Liver (tissue), 9 donors: Measurements from ENCODE around the gene GTF2H3. TPM values are rescaled to one million over a fixed set of nuclear protein-coding genes. Genes with fewer than 3 reads are reported as not detected.

ENCODE experiments used
- DNase-seq: peaks from one replicate; pipeline ENCODE4 v3.0.0-alpha.2; 2017; ENCODE audit warnings: low spot score
- H3K27ac ChIP-seq, 2 donors: one replicate each; pipeline ENCODE4 v1.7.0; 2013; ENCODE audit warnings: inconsistent platforms in 2 of 2, low read length in 2 of 2, control low read depth in 1 of 2, low read depth in 1 of 2, mild to moderate bottlenecking in 1 of 2
- H3K27me3 ChIP-seq, 4 donors: one replicate each; pipeline versions ENCODE4 v1.6.1 to v1.7.0; 2013; ENCODE audit warnings: low read length in 3 of 4, inconsistent platforms in 1 of 4, mild to moderate bottlenecking in 1 of 4, moderate library complexity in 1 of 4; ENCODE audit not compliant: control insufficient read depth in 4 of 4, insufficient read depth in 4 of 4
- H3K36me3 ChIP-seq, 4 donors: one replicate each; pipeline versions ENCODE4 v1.6.1 to v1.7.0; 2013; ENCODE audit warnings: low read length in 3 of 4, mild to moderate bottlenecking in 3 of 4, low read depth in 1 of 4, moderate library complexity in 1 of 4; ENCODE audit not compliant: control insufficient read depth in 4 of 4, insufficient read depth in 3 of 4
- H3K4me1 ChIP-seq, 4 donors: one replicate each; pipeline versions ENCODE4 v1.6.1 to v1.7.0; 2013; ENCODE audit warnings: low read length in 3 of 4, mild to moderate bottlenecking in 3 of 4, moderate library complexity in 1 of 4; ENCODE audit not compliant: control insufficient read depth in 4 of 4, insufficient read depth in 4 of 4
- H3K4me3 ChIP-seq, 3 donors: one replicate each; pipeline versions ENCODE4 v1.6.1 to v1.7.0; 2013; ENCODE audit warnings: low read length in 3 of 3, control low read depth in 1 of 3, low read depth in 1 of 3, mild to moderate bottlenecking in 1 of 3
- H3K9ac ChIP-seq, 2 donors: one replicate each; pipeline ENCODE4 v1.7.0; 2013; ENCODE audit warnings: low read length in 2 of 2, mild to moderate bottlenecking in 2 of 2, moderate library complexity in 2 of 2, control low read depth in 1 of 2, low read depth in 1 of 2
- H3K9me3 ChIP-seq, 4 donors: one replicate each; pipeline versions ENCODE4 v1.6.1 to v1.7.0; 2013; ENCODE audit warnings: low read length in 3 of 4; ENCODE audit not compliant: control insufficient read depth in 4 of 4
- ATF3 ChIP-seq: IDR thresholded peaks from 2 replicates; pipeline ENCODE4 v1.6.1; 2016; ENCODE audit warnings: antibody characterized with exemption
- EGR1 ChIP-seq, 2 donors: IDR thresholded peaks; 2 replicates each; pipeline ENCODE4 v1.6.1; 2016 to 2018; ENCODE audit warnings: antibody characterized with exemption in 2 of 2, low read depth in 2 of 2
- FOXA1 ChIP-seq: IDR thresholded peaks from 2 replicates; pipeline ENCODE4 v1.6.1; 2016; ENCODE audit warnings: antibody characterized with exemption
- FOXA2 ChIP-seq: IDR thresholded peaks from 2 replicates; pipeline ENCODE4 v1.6.1; 2016; ENCODE audit warnings: antibody characterized with exemption
- HNF4A ChIP-seq, 2 donors: conservative IDR thresholded peaks; 2 replicates each; pipeline ENCODE4 v1.6.1; 2016; ENCODE audit warnings: antibody characterized with exemption in 2 of 2, mild to moderate bottlenecking in 2 of 2
- HNF4G ChIP-seq: IDR thresholded peaks from 2 replicates; pipeline ENCODE4 v1.6.1; 2016; ENCODE audit warnings: antibody characterized with exemption
- JUND ChIP-seq, 2 donors: IDR thresholded peaks; 2 replicates each; pipeline ENCODE4 v1.6.1; 2016; ENCODE audit warnings: antibody characterized with exemption in 2 of 2
- NR2F2 ChIP-seq: IDR thresholded peaks from 2 replicates; pipeline ENCODE4 v1.6.1; 2016; ENCODE audit warnings: antibody characterized with exemption
- RAD21 ChIP-seq, 2 donors: IDR thresholded peaks; 2 replicates each; pipeline ENCODE4 v1.6.1; 2016; ENCODE audit warnings: antibody characterized with exemption in 2 of 2, mild to moderate bottlenecking in 2 of 2
- REST ChIP-seq: IDR thresholded peaks from 2 replicates; pipeline ENCODE4 v1.6.1; 2016; ENCODE audit warnings: antibody characterized with exemption, mild to moderate bottlenecking
- RXRA ChIP-seq, 2 donors: IDR thresholded peaks; 2 replicates each; pipeline ENCODE4 v1.6.1; 2017 to 2018; ENCODE audit warnings: antibody characterized with exemption in 2 of 2, mild to moderate bottlenecking in 1 of 2
- SP1 ChIP-seq: IDR thresholded peaks from 2 replicates; pipeline ENCODE4 v1.6.1; 2018; ENCODE audit warnings: antibody characterized with exemption, mild to moderate bottlenecking
- TAF1 ChIP-seq: conservative IDR thresholded peaks from 2 replicates; pipeline ENCODE4 v1.6.1; 2016; ENCODE audit warnings: antibody characterized with exemption, mild to moderate bottlenecking
- YY1 ChIP-seq: IDR thresholded peaks from 2 replicates; pipeline ENCODE4 v1.6.1; 2016; ENCODE audit warnings: antibody characterized with exemption, mild to moderate bottlenecking
- WGBS: extraction: QIAGEN DNeasy Blood & Tissue Kit; methylation state at CpG from one replicate; pipeline ENCODE4 v1.1.7; 2013; 5-methylcytosine and 5-hydroxymethylcytosine counted together
- polyA plus RNA-seq, 2 donors: library from polyadenylated mRNA; stranded (reverse) in 1 of 2; unstranded in 1 of 2; fragments of 200-250 nt in 1 of 2; fragments of >200 nt in 1 of 2; fragmentation: Nextera tagmentation in 1 of 2; extraction: Ambion mirVana in 1 of 2; gene quantifications; one replicate each; pipeline versions ENCODE4 v1.2.1 to v1.2.3, GENCODE V29; 2013 to 2015
- total RNA-seq, 2 donors: library from RNA; depleted of rRNA; stranded (reverse); fragments of >200 nt; gene quantifications; one replicate each; pipeline ENCODE4 v1.2.3, GENCODE V29; 2014
- TF ChIP-seq, protein P1 (sequence below): IDR thresholded peaks from 2 replicates; pipeline ENCODE4 v1.6.1; 2016; ENCODE audit warnings: antibody characterized with exemption
- TF ChIP-seq, protein P2 (sequence below): IDR thresholded peaks from 2 replicates; pipeline ENCODE4 v1.6.1; 2016; ENCODE audit warnings: antibody characterized with exemption
- donor health status: healthy.
- donor health status: healthy.
- donor health status: healthy.
- donor health status: healthy.
- donor health status: healthy.

GTF2H3 gene
- total and polyA plus RNA-seq, 4 donors, result 5.8 to 18.3 (median 13.2) TPM

DNA sequence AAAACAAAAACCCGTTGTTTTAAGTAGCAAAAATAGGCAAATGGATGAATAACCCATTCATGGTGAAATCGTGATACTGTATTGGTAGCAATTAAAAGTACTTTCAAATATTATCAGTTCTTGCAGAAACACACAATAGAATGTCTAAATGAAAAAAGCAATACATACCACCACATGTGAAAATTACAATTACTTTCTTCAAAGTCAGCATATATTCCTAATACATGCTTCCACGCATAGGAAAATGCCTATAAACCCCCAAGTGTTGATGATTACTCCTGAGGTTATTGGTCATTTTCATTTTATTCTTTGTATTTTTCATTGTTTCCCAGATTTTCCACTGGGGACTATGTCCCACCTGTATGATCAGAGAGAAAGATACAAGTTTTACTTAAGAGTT, 16.5 kb upstream of the GTF2H3 start (continued):
- TF ChIP-seq, protein P1, sequence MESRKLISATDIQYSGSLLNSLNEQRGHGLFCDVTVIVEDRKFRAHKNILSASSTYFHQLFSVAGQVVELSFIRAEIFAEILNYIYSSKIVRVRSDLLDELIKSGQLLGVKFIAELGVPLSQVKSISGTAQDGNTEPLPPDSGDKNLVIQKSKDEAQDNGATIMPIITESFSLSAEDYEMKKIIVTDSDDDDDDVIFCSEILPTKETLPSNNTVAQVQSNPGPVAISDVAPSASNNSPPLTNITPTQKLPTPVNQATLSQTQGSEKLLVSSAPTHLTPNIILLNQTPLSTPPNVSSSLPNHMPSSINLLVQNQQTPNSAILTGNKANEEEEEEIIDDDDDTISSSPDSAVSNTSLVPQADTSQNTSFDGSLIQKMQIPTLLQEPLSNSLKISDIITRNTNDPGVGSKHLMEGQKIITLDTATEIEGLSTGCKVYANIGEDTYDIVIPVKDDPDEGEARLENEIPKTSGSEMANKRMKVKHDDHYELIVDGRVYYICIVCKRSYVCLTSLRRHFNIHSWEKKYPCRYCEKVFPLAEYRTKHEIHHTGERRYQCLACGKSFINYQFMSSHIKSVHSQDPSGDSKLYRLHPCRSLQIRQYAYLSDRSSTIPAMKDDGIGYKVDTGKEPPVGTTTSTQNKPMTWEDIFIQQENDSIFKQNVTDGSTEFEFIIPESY, result no peak
- TF ChIP-seq, protein P2, sequence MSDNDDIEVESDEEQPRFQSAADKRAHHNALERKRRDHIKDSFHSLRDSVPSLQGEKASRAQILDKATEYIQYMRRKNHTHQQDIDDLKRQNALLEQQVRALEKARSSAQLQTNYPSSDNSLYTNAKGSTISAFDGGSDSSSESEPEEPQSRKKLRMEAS, result no peak
- TF ChIP-seq YY1 (no peak), HNF4A (conservative IDR thresholded peaks at IDR 0.05) (no peak), HNF4G (no peak), EGR1 (IDR thresholded peaks at IDR 0.05; ENCODE audit: low read depth in 2 of 2) (no peak), FOXA2 (no peak)

DNA sequence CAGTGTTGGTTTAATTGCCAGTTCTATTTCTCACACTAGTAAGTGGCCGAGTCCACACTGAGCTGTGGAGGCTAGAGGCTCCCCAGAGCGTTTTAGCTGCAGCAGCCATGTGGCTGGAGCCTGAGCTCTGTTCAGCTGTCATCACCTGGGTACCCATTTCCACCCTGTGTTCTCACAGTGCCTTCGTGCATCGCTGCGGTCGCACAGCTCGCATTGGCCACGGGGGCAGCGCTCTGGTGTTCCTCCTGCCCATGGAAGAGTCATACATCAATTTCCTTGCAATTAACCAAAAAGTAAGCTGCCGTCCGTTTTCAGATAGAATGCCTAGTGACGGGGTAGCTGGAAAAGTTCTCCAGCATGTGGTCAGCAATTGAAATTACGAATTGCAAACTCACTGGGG, 16.0 kb upstream of the GTF2H3 start:
- H3K27ac ChIP-seq, result no peak overlapping the region
- peaks cover 29 to 86% (median 72%) of the 10 kb centered on the region in 4 donors for H3K36me3 ChIP-seq
- TF ChIP-seq SP1 (no peak), EGR1 (IDR thresholded peaks at IDR 0.05; ENCODE audit: low read depth in 2 of 2) (no peak), FOXA2 (no peak), ATF3 (no peak), HNF4A (conservative IDR thresholded peaks at IDR 0.05) (no peak), YY1 (no peak), REST (no peak), RXRA (IDR thresholded peaks at IDR 0.05) (no peak), FOXA1 (no peak), JUND (IDR thresholded peaks at IDR 0.05) (no peak), TAF1 (no peak), NR2F2 (no peak), RAD21 (IDR thresholded peaks at IDR 0.05) (no peak), HNF4G (no peak)
- TF ChIP-seq, protein P1, result no peak
- WGBS, result 97% methylated on average over 13 of the region's 13 CpGs
- H3K27me3 ChIP-seq, result no peaks in the 10 kb centered on the region
- no peak overlapping the region for H3K9ac ChIP-seq
- no peaks in the 10 kb centered on the region for H3K9me3 ChIP-seq
- no peak for DNase-seq
- H3K4me3 ChIP-seq, result no peak overlapping the region
- no peaks in the 10 kb centered on the region for H3K4me1 ChIP-seq
